GM19455 (cell line): ENCODE results near the gene SLC6A1.

Experiments used
- ATAC-seq: cut with Tn5 transposase; IDR thresholded peaks from one replicate; pipeline ENCODE4 v1.9.1; 2021; ENCODE audit not compliant: unreplicated experiment

SLC6A1 gene

DNA sequence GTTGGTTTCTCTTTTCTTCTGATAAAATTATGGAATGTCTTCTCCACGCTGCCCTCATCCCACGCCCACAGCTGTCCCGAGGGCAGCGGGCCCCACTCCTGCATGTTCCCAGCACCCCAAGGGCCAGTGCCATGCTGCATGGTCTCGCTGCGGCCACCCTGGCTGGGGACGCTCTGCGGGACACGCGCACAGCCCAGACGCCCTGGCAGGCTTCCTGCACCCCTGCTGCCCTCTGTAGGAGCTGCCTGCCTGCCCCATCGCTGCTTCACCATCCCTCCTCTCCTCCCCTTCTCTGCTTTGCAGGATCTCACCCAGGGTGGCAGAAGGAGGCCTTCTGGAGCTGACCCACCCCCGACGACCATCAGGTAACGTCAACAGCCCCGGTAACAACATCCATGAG, 22.8 kb downstream of the SLC6A1 start:
- no peak for ATAC-seq

DNA sequence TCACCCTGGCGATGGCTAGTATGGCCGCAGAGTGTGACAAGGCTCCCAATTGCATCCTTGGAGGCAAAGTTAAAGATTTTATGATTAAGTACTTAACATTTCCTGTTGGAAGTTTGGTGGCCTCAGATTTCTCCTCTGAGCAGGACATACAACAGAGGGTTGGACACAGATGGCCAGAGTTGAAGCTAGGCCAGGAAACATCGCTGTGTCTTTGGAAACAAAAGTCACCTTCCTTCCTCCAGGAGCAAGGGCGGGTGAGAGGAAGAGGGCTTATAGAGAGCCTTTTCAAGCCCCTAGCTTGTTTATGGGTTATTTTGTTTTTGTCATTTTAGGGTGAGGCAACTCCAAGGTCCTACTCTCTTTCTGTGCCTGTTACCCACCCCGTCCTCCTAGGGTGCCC, 24.2 kb downstream of the SLC6A1 start:
- no peak for ATAC-seq

DNA sequence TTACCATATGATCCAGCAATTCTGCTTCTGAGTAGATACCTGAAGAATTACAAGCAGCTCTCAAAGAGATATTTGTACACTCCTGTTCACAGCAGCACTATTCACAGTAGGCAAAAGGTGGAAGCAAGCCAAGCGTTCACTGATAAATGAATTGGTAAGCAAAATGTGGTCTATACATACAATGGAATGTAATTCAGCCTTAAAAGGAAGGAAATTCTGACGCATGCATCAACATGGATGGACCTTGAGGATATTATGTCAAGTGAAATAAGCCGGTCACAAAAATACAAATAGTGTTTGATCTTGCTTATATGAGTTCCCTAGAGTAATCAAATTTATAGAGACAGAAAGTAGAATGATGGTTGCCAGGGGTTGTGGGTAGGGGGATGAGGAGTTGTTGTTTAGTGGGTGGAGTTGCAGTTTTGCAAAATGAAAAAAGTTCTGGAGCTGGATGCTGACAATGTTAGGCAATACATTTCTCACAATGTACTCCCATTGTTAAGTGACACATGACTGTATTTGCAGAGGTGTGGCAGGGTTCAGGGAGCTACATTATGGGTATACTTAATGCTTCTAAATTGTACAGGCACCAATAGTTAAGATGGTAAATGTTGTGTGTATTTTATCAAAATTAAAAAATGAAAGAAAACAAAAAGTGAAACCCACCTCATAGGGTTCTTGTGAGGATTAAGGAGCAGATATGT, 26.7 kb downstream of the SLC6A1 start:
- no peak for ATAC-seq

DNA sequence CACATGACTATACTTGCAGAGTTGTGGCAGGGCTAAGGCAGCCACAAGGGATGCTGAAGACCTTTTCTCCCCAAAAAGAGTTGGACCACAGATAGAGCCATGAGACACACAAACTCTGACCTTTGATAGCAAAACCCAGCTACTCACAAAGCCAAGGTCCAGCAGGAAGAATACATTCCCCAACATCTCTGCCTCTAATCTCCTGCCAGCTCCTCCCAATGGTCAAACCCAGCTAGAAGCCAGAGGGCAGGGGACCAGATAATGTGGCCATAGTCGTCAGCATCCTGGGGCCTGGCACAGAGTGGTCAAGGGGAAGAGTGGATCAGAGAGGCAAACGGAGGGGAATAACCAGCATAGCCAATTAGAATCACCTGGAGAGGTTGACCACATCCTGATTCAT, 28.2 kb downstream of the SLC6A1 start:
- no peak for ATAC-seq

DNA sequence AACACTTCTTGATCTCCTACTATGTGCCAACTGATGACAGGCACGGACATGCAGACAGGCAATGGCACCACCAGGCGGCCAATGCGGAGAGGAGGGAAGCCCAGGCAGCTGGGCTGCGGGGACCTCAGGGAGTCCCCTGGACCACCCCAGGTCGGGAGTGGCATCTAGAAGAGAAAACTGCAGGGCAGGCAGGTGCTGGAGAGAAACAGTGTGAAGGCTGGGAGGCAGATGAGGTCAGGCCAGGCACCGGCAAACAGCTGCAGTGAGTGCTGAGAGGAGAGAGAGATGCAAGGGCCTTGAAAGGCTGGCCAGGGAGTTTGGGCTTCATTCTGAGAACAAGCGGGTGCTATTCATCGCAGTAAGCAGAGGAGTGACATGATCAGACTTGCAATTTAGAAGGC, 29.1 kb downstream of the SLC6A1 start:
- no peak for ATAC-seq

DNA sequence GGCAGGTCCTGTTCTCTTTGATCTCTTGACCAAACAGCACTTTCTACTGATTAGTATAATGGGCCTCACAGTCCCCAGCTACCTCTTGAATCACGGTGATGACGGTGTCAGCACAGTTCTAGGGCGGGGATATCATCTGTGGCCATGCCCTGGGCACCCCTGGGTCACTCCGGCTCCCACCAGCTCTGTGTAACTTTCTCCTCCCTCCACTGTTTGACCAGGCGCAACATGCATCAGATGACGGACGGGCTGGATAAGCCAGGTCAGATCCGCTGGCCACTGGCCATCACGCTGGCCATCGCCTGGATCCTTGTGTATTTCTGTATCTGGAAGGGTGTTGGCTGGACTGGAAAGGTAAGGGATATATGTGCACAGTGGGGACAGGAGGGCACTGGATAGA, 29.6 kb downstream of the SLC6A1 start:
- ATAC-seq = no peak

DNA sequence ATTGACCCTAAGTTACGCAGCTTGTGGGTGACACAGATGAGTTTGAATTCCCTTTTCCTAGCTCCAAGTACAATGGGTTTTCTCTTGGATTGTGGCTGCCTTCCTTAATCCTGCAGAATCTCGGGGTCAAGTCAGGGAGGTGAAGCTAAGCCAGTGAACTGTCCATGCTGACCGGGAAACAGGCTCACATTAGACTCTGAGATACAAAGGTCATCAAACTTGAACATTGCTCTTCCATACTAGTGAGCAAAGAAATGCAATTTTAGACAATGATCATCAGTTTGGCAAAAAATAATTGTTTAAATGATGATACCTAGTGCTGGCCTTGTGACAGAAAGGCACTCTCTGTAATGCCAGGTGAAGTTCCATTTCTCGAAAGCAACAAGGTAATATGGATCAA, 31.6 kb downstream of the SLC6A1 start:
- no peak for ATAC-seq

DNA sequence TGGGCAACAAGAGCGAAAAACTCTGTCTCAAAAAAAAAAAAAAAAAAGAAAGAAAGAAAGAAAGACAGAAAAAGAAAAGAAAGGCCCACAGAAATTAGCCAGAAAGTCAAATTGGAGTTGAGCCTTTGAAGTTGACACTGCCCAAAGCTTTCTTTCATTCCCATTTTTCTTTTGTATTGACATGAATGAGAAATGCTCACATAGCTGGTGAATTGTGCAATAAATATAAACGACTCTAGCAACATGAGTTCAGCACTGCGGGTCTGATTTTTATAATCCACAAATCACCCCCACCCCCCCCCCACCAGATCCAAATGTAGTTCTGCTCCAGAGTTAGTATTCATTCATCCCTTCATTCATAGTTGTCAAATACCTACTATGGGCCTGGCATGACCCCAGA, 37.4 kb downstream of the SLC6A1 start:
- ATAC-seq = no peak

DNA sequence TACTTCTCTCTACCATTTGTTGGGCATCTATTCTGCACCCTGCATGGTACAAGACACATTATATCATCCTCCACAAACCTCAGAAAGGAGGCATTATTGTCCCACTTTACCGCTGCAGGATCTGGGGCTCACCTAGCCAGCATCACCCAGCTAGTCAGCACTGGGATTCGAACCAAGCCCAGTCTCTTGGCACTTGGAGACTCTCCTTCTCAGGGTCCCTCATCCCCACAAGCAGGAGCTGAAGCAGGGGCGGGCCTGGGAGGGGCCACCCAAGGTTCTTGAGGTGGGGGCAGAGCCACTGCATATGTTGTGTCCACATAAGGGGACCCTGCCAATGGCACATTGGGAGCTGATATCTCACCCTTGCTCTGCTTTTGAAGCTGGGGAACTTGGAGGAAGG, 41.3 kb downstream of the SLC6A1 start:
- no peak for ATAC-seq

DNA sequence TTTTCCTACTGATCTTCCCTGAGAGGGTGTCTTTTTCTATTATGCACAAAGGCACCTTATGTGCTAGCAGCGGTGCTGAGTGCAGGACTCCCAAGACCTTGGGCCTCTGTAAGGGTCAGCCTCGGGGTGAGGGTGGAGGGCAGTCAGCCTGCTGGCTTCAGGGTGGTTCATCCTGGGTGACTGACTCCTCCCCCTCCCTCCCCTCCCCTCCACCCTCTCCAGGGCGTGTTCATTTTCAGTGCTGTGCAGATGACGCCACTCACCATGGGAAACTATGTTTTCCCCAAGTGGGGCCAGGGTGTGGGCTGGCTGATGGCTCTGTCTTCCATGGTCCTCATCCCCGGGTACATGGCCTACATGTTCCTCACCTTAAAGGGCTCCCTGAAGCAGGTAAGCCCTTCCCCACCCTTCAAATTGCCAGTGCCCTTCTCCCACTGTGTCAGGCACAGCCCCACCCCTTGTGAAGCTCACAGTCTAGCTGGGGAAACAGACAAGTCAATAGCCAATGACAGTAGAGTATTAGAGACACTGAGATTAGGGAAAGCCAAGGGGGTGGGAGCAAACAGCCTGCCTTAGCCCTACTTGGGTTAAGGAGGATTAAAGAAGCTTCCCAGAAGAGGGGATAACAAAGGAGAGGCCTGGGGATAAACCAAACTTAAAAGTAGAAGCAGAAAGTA, 41.9 kb downstream of the SLC6A1 start:
- no peak for ATAC-seq

DNA sequence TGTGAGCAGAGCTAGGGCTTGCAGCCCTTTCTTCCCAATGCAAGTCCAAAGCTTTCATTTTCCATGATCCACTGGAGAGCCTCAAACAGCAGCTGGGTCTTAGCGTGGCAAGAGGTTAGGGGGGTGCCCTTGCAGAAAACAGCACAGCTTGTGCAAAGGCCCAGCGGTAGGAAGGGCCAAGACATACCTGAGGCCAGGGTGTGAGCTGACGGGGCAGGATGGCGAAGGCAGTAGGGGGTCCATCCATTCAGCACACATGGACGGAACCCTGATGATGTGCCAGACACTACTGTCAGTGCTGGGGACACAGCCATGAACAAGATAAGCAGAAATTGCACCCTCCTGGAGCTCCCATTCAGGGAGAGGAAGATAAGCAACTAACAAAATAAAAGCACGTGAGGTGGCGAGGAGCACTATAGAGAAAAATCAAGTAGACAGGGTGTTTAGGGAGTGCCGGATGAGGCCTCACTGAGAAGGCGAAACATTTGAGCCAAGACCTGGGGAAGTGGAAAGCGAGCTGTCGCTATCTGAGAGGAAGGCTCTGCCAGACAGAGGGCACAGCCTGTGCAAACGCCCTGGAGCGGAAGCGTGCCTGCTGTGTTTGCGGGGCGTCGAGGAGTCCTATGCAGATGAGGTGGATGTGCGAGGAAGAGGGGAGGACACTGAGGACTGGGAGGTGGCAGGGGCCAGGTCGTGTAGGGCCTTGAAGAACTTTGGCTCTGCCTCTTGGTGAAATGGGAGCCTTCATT, 43.4 kb downstream of the SLC6A1 start:
- no peak for ATAC-seq

DNA sequence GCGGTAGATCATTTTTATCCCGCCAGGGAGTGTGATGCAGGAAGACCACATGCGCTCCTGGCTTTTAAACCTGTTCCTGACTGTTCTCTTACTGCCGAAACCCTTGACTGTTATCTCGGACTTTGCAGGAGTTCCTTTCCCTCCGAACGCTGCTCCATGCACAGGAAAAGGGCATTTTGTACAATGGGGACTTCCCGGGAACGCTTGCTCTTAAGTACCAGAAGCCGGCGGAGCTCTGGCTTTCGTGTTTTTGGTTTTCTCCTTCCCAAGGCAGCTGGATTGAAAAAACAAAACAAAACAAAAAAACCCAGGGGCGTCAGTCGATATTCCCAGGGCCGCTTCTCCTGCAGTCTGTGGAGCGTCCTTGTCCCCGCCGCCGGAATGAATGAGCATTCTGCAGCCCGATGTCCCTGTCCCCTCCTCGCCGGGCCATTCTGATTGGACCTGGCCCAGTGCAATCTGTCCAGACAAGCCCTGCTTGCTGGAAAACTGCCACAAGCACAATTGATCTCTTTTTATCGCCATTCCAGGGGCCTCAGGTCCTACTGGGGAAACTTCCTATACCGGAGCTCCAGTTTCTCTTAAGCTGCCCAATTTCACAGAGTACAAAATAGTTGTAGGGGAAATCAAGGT, 44.8 kb downstream of the SLC6A1 start:
- no peak for ATAC-seq

DNA sequence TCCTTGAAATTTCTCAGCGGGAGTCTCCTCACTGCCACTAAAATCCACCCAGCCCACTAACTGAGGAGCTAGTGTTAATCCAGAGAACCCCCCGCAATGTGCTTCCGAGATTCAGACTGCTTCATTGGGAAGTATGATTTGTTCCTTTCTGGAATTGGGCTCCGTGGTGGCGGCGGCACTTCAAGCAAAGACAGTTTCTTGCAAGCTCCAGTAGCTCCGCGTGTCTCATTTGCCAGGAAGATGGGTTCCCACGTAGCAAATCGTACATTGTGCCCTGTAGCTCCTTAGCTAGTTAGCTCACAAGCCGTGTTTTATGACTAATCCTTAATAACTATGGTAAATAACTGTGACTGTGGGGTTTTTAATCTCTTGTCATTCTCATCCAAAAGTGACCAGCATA, 45.4 kb downstream of the SLC6A1 start:
- ATAC-seq = no peak

DNA sequence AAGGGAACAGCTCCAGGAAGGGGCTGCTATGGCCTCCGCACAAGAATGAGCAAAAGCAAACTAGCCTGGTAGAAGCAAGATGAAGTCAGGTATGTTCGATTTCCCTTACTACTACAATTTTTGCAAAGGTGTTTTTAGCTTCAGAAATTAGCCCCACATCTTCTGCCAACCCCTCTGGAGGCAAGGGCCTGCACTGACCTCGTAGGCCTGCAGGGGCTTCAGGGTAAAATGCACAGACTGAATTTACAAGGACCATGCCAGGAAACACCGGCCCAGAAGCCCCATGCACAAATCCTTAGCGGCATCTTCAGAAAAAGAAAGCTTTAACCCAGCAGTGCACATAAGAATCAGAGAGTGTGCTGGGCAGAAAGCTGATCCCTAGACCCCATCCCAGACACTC, 53.0 kb downstream of the SLC6A1 start:
- no peak for ATAC-seq

DNA sequence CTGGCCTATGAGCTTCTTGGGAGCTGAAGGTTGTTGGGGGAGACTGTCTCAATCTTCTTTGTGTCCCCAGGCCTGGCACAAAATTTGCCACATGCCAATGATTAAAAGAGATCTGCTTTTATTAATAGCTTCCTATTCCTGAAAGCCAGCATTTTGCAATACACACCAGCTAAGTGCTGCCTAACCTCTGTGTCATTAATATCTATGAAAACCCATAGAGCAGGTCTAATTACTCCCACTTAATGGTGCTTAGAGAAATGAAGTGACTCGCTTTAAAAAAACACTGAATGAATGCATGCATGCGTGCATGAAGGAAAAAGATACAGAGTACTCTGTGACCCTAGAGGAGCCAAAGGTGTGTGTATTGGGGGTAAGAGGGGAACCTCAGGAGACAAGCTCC, 55.0 kb downstream of the SLC6A1 start:
- ATAC-seq = no peak

DNA sequence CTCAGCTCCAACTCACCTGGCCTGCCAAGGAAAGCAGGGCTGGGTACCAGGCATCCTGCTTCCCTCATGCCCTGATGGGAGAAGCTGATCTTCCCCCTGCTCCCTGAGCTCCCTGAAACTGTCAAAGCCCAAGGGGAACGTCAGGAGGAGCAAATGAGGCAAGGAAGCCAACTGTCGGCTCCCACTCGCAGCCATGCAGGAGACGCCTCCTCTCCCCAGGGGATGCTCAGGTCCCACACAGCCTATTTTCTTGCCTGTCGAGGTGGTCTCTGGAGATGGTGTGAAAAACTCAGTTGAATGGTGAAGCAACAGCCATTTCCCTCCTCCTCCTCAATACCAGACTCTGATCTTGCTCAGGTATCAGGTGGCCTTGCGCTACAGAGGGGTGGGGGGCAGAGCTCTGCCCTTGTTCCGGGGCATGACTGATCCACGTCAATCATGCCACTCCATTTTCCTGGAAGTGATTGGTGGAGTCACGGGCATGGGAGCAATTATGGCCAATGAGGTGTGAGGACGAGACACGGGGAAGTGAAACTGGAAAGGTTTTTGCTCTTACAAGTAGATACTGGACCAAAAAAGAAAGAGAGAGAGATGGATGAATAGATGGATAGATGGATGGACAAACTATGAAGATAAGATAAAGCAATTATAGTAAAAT, 58.2 kb downstream of the SLC6A1 start:
- no peak for ATAC-seq

DNA sequence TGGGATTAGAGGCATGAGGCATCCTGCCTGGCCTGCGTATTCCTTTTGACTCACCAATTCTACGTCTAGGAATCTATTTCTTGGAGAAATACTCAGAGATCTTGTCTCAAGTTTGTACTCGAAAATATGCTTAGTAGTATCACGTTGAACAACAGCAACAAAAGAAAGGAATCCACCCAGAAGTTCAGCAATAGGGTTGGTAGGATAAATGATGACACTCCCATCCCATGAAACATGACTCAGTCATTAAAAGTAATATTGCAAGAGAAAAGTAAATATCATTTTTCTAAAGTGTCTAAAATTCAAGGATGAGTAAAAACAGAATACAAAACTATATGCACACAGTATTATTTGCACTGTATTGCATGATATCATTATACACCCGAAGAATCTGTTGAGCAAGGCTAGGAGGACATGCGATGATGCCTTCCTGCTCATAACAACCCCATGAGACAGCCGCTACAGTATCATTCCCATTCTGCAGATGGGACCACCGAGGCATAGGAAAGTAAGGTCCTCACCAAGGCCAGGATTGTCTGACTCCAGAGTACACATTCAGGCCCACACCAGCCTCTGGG, 61.5 kb downstream of the SLC6A1 start:
- ATAC-seq = no peak

DNA sequence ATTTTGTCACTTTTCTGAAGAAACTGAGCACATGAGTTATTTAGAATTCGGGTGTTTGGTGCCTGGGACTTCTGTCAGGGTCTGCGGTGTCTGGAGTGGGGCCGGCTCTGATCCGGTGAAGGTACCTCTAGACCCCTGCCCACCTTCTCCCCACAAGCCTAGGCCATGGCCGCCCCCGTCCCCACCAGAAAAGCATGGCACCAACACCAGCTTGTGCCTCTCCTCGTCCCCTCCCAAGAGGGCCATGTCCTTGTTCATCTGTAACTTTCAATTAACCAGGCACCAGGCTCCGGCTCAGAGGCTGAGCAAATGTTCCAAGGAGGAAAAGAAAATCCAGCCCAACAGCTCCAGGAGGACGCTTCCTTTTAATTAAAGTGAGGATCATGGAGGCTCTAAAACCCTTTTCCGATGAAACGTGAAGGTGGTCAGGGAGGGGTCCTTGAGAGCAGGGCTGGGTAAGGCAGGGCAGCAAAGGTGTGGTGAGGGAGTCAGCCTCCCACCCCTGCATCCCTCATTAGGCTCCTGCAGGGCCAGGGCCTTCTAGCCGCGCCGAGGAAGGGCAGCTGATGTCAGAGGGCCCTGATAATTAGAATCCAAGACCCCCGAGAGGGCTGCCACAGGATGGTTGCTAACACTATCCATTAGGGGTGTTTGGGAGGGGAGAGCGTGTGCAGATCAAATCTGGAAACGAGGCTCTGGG, 62.3 kb downstream of the SLC6A1 start:
- ATAC-seq = no peak

DNA sequence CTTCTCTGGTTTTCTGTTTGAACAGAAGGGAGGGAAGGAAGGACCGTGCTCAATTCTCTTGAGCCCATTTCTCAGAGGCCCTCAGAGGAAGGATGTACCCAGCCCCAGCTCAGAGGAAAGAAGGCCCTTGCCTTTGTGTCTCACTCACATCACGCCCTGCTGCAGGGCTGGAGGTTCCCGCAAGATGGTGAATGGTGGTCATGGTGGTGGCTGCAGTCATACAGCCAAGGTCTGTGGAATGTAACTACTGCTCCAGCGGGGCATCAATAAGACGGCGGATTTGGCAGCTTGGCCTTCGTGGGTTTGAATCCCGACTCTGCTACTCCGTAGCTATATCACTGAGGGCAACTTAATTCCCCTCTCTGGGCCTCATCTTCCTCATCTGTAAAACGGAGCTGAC, 62.9 kb downstream of the SLC6A1 start:
- ATAC-seq = no peak

DNA sequence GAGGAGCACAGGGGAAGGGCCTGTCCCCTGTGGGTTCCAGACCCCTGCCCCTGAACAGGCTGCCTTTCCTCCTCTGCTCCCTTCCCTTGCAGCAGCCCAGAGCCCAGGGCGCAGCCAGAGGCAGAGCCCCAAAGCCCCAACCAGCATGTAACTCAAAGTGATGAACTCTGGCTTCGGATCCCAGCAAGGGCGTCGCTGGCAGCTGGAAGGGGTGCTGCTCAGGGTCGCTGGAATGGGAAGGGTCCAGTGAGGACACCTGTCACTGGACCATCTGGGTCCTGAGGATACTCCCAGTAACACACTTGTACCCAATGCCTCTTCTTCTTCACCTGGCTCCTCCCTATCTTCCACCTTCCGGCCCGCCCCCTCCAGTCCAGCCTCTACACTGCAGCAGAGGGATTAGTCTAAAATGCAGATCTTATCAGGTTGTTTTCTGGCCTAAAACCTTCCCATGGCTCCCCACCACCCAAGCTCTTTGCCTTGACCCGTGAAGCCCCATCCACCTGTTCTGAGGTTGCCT, 64.0 kb downstream of the SLC6A1 start:
- no peak for ATAC-seq
